ENCODE results near the gene PATE2.

The PATE2 gene

GRCh38 chr11:125768336-125769046 is 10.1 kb downstream of the PATE2 start:
- H3K4me3 ChIP-seq (ENCODE audit: low read depth in 1 of 2, low read length in 2 of 2), result no peak overlapping the region
- no peaks in the 10 kb centered on the region for H3K9me3 ChIP-seq (ENCODE audit: control insufficient read depth in 1 of 2, low read length in 2 of 2)
- H3K27ac ChIP-seq (ENCODE audit: low read length), result no peak overlapping the region
- no peaks in the 10 kb centered on the region for H3K36me3 ChIP-seq (ENCODE audit: control insufficient read depth in 1 of 2, insufficient read depth in 2 of 2, low read length in 2 of 2)
- no peaks in the 10 kb centered on the region for H3K27me3 ChIP-seq (ENCODE audit: low read depth, low read length)
- no peaks in the 10 kb centered on the region for H3K4me1 ChIP-seq (ENCODE audit: control insufficient read depth in 1 of 2, insufficient read depth in 2 of 2, low read length in 2 of 2)

DNA sequence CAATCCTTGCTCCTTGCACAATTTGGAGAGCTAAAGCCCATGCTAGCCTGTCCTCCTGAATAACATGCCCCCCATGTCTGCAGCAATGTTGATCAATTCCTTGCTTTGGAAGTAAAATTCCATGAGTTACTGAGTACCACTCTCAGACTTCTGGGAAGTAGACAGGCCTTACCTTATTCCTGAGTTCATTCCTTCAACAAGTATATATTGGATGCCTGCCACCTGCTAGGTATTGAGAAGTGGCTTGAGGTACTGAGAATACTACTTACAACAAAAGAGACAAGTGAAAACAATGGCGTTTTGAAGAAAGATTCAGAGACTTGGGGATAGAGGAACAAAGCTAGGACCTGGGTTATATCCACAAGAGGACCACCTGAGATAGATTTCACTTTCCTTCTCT is 12.4 kb downstream of the PATE2 start:
- H3K4me3 ChIP-seq (ENCODE audit: low read depth in 1 of 2, low read length in 2 of 2), result no peak overlapping the region
- H3K4me1 ChIP-seq (ENCODE audit: control insufficient read depth in 1 of 2, insufficient read depth in 2 of 2, low read length in 2 of 2), result no peaks in the 10 kb centered on the region
- H3K27ac ChIP-seq (ENCODE audit: low read length), result no peak overlapping the region
- peaks cover 0 to 5% of the 10 kb centered on the region in 2 donors for H3K9me3 ChIP-seq (ENCODE audit: control insufficient read depth in 1 of 2, low read length in 2 of 2)
- no peaks in the 10 kb centered on the region for H3K36me3 ChIP-seq (ENCODE audit: control insufficient read depth in 1 of 2, insufficient read depth in 2 of 2, low read length in 2 of 2)
- no peaks in the 10 kb centered on the region for H3K27me3 ChIP-seq (ENCODE audit: low read depth, low read length)

DNA sequence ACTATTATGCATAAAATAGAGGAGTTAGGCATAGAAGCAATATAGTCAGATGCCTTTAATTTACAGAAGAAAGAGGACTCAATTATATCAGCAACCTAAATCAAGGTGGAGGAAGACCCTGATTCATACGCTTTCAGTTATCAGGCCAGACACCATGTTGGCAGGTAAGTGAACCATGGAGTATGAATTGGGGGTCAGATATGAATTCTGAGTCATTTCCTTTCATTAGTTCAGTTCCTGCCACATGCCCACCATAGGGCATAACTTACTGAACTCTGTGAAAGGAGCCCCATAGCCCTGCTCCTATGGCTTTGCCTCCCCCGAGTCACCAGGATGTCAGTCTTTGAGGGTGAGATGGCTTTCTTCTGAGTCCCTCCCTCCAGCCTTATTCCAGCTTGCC is 15.1 kb downstream of the PATE2 start:
- Histone ChIP-seq H3K27me3 (ENCODE audit: low read depth, low read length) (no peaks in the 10 kb centered on the region), H3K9me3 (ENCODE audit: control insufficient read depth in 1 of 2, low read length in 2 of 2) (peaks cover 0 to 5% of the 10 kb centered on the region in 2 donors), H3K36me3 (ENCODE audit: control insufficient read depth in 1 of 2, insufficient read depth in 2 of 2, low read length in 2 of 2) (no peaks in the 10 kb centered on the region), H3K4me1 (ENCODE audit: control insufficient read depth in 1 of 2, insufficient read depth in 2 of 2, low read length in 2 of 2) (no peaks in the 10 kb centered on the region), H3K27ac (ENCODE audit: low read length) (no peak overlapping the region), H3K4me3 (ENCODE audit: low read depth in 1 of 2, low read length in 2 of 2) (no peak overlapping the region)

- Histone ChIP-seq H3K4me3 (ENCODE audit: low read depth in 1 of 2, low read length in 2 of 2) (no peak overlapping the region), H3K9me3 (ENCODE audit: control insufficient read depth in 1 of 2, low read length in 2 of 2) (peaks cover 0 to 5% of the 10 kb centered on the region in 2 donors), H3K27me3 (ENCODE audit: low read depth, low read length) (no peaks in the 10 kb centered on the region), H3K36me3 (ENCODE audit: control insufficient read depth in 1 of 2, insufficient read depth in 2 of 2, low read length in 2 of 2) (no peaks in the 10 kb centered on the region), H3K4me1 (ENCODE audit: control insufficient read depth in 1 of 2, insufficient read depth in 2 of 2, low read length in 2 of 2) (no peaks in the 10 kb centered on the region), H3K27ac (ENCODE audit: low read length) (no peak overlapping the region)
Observed at GRCh38 chr11:125762445-125762844, 16.2 kb downstream of the PATE2 start.

GRCh38 chr11:125756050-125756449 is 22.6 kb downstream of the PATE2 start:
- H3K9me3 ChIP-seq (ENCODE audit: control insufficient read depth in 1 of 2, low read length in 2 of 2), result no peaks in the 10 kb centered on the region
- H3K4me3 ChIP-seq (ENCODE audit: low read depth in 1 of 2, low read length in 2 of 2), result no peak overlapping the region
- H3K36me3 ChIP-seq (ENCODE audit: control insufficient read depth in 1 of 2, insufficient read depth in 2 of 2, low read length in 2 of 2), result no peaks in the 10 kb centered on the region
- no peaks in the 10 kb centered on the region for H3K27me3 ChIP-seq (ENCODE audit: low read depth, low read length)
- no peaks in the 10 kb centered on the region for H3K4me1 ChIP-seq (ENCODE audit: control insufficient read depth in 1 of 2, insufficient read depth in 2 of 2, low read length in 2 of 2)
- no peak overlapping the region for H3K27ac ChIP-seq (ENCODE audit: low read length)

DNA sequence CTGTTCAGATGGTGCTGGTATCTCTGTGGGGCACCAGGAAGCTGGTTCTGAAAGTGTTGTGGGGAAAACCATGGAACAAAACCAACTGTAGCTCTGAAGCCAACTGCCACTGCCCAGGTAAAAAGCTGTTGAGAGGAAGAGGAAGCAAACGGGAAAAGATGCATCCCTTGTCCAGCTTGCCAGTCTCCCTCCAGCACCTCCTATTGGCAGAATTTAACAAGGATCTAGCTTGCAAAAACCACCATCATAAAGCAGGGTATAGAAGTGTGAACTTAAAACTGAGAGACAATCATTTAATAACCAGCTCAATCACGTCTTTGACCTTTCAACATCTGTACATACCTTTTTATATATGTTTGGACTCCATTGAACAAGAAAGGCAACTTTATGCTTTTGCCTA is 28.0 kb downstream of the PATE2 start:
- Histone ChIP-seq H3K27ac (ENCODE audit: low read length) (no peak overlapping the region), H3K9me3 (ENCODE audit: control insufficient read depth in 1 of 2, low read length in 2 of 2) (no peaks in the 10 kb centered on the region), H3K27me3 (ENCODE audit: low read depth, low read length) (no peaks in the 10 kb centered on the region), H3K4me3 (ENCODE audit: low read depth in 1 of 2, low read length in 2 of 2) (no peak overlapping the region), H3K36me3 (ENCODE audit: control insufficient read depth in 1 of 2, insufficient read depth in 2 of 2, low read length in 2 of 2) (no peaks in the 10 kb centered on the region), H3K4me1 (ENCODE audit: control insufficient read depth in 1 of 2, insufficient read depth in 2 of 2, low read length in 2 of 2) (no peaks in the 10 kb centered on the region)

DNA sequence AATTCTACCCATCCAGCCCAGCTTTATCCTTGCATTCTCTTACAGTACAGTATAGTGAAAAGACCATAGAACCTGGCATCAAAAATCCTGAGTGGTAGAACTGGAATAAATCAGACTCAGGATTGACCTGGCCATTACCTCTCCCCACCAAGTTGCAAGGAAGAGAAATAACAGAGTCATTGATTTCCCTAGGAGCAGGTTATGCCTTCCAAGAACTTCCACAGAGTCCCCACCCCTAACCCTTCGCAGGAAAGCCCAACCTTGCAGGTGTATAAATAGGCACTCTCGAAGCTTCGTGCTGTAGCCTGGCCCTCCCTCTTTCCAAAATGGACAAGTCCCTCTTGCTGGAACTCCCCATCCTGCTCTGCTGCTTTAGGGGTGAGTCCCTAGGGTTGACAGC is 32.6 kb downstream of the PATE2 start, which contains the start of gene PATE1:
TSS of gene PATE1 (plus strand) at position 301 of the 400 bp plus-strand sequence. CDS start at position 327, 26 bp downstream.
- Histone ChIP-seq H3K9me3 (ENCODE audit: control insufficient read depth in 1 of 2, low read length in 2 of 2) (no peaks in the 10 kb centered on the region), H3K4me3 (ENCODE audit: low read depth in 1 of 2, low read length in 2 of 2) (no peak within 1 kb of the TSS), H3K27ac (ENCODE audit: low read length) (no peak within 1 kb of the TSS), H3K4me1 (ENCODE audit: control insufficient read depth in 1 of 2, insufficient read depth in 2 of 2, low read length in 2 of 2) (no peaks in the 10 kb centered on the region), H3K27me3 (ENCODE audit: low read depth, low read length) (no peaks in the 10 kb centered on the region), H3K36me3 (ENCODE audit: control insufficient read depth in 1 of 2, insufficient read depth in 2 of 2, low read length in 2 of 2) (no peaks in the 10 kb centered on the region)

GRCh38 chr11:125743681-125744080 is 34.9 kb downstream of the PATE2 start:
- Histone ChIP-seq H3K36me3 (ENCODE audit: control insufficient read depth in 1 of 2, insufficient read depth in 2 of 2, low read length in 2 of 2) (no peaks in the 10 kb centered on the region), H3K4me3 (ENCODE audit: low read depth in 1 of 2, low read length in 2 of 2) (no peak overlapping the region), H3K9me3 (ENCODE audit: control insufficient read depth in 1 of 2, low read length in 2 of 2) (no peaks in the 10 kb centered on the region), H3K27me3 (ENCODE audit: low read depth, low read length) (no peaks in the 10 kb centered on the region), H3K27ac (ENCODE audit: low read length) (no peak overlapping the region), H3K4me1 (ENCODE audit: control insufficient read depth in 1 of 2, insufficient read depth in 2 of 2, low read length in 2 of 2) (no peaks in the 10 kb centered on the region)

GRCh38 chr11:125740617-125741016 is 38.0 kb downstream of the PATE2 start:
- Histone ChIP-seq H3K27me3 (ENCODE audit: low read depth, low read length) (no peaks in the 10 kb centered on the region), H3K4me3 (ENCODE audit: low read depth in 1 of 2, low read length in 2 of 2) (no peak overlapping the region), H3K4me1 (ENCODE audit: control insufficient read depth in 1 of 2, insufficient read depth in 2 of 2, low read length in 2 of 2) (no peaks in the 10 kb centered on the region), H3K9me3 (ENCODE audit: control insufficient read depth in 1 of 2, low read length in 2 of 2) (no peaks in the 10 kb centered on the region), H3K36me3 (ENCODE audit: control insufficient read depth in 1 of 2, insufficient read depth in 2 of 2, low read length in 2 of 2) (no peaks in the 10 kb centered on the region), H3K27ac (ENCODE audit: low read length) (no peak overlapping the region)

DNA sequence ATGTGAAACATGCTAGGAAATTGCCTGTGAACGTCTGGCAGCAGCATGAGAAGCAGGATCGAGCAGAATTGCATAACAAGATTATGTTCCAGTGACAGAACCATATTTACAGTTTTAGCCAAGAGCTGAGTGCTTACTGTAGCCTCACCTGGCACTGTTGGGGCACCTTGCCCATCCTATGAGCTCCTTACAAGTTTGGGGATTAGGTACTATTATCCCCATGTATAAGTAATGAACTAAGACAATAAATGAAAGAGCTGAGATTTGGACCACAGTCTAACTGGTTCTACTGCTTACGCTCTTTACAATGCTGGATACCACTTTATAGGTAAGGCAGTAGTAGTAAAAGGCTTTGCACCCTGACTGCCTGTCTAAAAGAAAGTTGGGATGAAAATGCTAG is 49.7 kb downstream of the PATE2 start:
- Histone ChIP-seq H3K36me3 (ENCODE audit: control insufficient read depth in 1 of 2, insufficient read depth in 2 of 2, low read length in 2 of 2) (no peaks in the 10 kb centered on the region), H3K4me3 (ENCODE audit: low read depth in 1 of 2, low read length in 2 of 2) (no peak overlapping the region), H3K9me3 (ENCODE audit: control insufficient read depth in 1 of 2, low read length in 2 of 2) (no peaks in the 10 kb centered on the region), H3K4me1 (ENCODE audit: control insufficient read depth in 1 of 2, insufficient read depth in 2 of 2, low read length in 2 of 2) (no peaks in the 10 kb centered on the region), H3K27ac (ENCODE audit: low read length) (no peak overlapping the region), H3K27me3 (ENCODE audit: low read depth, low read length) (no peaks in the 10 kb centered on the region)
